GM19035 (cell line): Measurements from ENCODE around the gene ZFP91.

ENCODE experiments used
- ATAC-seq: cut with Tn5 transposase; IDR thresholded peaks from one replicate; pipeline ENCODE4 v1.9.1; 2021; ENCODE audit not compliant: unreplicated experiment

ZFP91 gene

DNA sequence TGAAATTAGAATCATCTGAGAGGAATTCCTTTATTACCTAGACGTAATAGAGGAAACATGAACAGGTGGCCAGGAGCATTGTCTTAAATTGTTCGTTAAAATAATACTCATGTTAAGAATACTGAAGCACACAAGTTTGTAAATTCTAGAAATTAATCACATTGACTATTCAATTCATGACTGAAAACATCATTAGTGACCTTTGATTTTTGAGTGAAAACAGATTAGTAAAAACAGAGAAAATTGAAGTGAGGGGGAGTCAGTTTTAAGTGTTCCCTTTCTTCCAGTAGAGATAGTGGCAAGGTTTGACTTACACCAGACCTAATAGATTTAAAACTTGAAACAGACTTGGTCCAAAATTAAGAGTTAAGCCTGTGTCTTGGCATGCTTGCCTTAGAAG lies 1.4 kb downstream of the ZFP91 start:
- ATAC-seq, result no peak

DNA sequence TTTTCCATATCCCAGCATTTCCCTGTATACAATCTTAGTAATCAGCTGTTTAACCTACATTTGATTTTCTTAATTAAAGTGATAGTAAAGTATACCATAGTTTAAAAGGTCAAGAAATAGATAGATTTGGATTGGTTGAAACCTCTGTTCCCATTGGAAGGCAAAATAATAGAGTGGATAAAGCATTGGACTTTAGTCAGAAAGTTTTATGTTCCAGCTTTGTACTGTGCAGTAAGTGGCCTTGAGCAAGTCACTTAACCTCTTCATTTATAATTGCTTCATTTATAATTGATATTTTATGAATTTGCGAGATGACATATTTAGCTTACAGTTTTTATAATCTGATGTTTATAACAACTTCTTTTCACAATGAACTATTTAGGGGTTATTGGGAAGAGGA lies 3.6 kb downstream of the ZFP91 start:
- ATAC-seq, result no peak

- ATAC-seq, result no peak
These were observed 8.1 kb downstream of the ZFP91 start for GRCh38 chr11:58586998-58587397.

GRCh38 chr11:58591659-58592058 lies 12.8 kb downstream of the ZFP91 start:
- no peak for ATAC-seq

DNA sequence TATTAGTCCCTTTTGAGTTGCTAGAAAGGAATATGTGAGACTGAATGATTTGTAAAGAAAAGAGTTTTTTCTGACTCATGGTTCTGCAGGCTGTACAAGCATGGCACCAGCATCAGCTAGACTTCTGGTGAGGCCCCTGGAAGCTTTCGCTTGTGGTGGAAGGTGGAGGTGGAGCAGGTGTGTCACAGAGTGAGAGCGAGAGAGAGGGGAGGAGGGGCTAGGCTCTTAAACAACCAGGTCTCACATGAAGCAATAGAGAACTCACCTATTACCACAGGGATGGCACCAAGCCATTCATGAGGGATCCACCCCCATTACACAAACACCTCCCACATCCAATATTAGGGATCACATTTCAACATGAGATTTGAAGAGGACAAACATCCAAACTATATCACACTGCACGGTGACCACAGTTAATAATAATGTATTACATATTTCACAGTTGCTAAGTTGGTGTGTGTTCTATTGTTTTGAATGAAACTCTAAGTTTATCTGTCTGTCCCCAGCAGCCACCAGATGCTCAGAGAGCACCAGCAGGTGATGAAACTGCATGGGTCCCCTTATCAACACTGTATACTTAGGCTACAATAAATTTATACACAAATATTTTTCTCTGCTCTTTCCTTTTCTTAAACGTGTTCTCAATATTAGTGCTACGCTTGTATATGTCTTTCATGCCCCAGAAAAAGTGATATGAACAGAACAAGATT lies 14.1 kb downstream of the ZFP91 start:
- ATAC-seq, result no peak

- ATAC-seq, result no peak
These were observed 16.0 kb downstream of the ZFP91 start for GRCh38 chr11:58594826-58595225.

DNA sequence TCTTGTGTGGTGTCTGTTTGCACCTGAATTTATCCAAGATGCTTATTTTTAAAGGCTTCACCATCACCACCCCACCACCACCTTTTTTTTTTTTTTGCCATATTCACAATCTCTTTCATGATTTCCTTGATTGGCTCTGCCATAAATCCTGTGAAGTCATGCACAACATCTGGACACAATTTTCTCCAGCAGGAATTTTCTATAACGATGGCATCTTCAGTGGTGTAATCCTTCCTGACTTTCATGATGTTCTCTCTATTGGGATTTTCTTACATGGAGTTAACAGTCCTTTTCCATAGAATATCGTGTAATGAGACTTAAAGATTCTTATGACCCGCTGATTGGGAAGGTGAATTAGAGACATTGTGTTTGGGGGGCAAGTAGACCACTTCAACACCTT lies 17.8 kb downstream of the ZFP91 start:
- no peak for ATAC-seq

DNA sequence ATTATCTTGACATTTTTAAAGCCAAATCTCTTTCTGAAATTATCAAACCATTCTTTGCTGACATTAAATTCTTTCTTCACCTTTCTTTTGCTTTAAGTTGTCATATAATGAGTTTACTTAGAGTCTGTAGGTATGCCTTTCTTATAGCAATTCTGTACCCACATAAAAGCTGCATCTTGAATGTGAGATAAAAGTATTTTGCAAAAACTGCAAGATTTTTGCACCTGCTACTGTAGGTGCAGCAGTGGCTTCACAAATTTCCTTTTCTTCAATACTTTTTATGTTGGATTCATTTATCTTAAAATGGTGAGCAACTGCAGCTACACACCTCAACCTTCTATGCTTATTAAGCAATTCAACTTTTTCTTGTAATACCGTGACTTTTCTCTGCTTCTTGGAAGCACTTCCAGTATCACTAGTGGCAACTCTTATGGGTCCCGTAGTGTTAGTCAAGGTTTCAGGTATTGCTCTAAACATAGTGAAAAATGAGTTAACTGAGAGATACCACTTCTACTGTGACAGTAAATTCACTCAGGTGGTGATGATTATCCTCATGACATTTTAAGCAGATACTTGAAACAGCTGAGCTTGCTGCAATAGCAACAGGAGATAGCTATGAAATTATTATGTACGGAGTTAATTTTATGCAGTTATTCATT lies 18.8 kb downstream of the ZFP91 start:
- ATAC-seq, result no peak

DNA sequence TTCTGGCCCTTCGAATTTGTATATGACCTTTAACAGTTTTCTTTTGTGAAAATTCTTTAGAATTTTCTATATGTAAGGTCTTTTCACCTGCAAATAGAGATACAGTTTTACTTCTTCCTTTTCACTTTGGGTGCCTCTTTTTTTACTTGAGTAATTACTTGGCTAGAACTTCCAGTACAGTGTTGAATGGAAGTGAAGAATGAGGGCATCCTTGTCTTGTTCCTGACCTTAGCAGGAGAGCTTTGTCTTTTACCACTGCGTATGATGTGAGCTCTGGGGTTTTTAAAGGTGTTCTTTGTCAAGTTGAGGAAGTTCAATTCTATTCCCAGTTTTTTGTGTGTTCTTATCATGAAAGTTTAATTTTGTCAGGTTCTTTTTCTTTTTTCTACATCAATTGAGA lies 21.6 kb downstream of the ZFP91 start:
- ATAC-seq, result no peak

GRCh38 chr11:58606930-58607714 lies 28.3 kb downstream of the ZFP91 start:
- no peak for ATAC-seq

DNA sequence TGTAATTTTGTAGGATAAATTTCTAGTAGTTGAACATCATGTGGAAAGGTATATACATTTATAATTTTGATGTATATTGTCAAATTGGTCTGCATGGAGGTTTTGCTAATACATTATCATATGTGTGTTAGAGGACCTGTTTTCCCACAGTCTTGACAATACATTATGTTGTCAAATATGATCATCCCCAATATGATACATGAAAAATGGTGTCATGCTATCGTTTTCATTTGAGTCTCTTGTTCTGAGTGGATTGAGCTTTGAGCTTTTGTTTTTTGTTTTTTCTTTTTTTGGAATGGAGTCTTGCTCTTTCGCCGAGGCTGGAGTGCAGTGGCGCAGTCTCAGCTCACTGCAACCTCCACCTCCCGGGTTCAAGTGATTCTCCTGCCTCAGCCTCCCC lies 29.5 kb downstream of the ZFP91 start:
- no peak for ATAC-seq

- ATAC-seq, result no peak
These were observed 30.9 kb downstream of the ZFP91 start for GRCh38 chr11:58609723-58610122.

- no peak for ATAC-seq
These were observed 34.4 kb downstream of the ZFP91 start for GRCh38 chr11:58613228-58613627.

GRCh38 chr11:58615559-58615958 lies 36.7 kb downstream of the ZFP91 start:
- ATAC-seq, result no peak

- no peak for ATAC-seq
These were observed 37.7 kb downstream of the ZFP91 start for GRCh38 chr11:58616594-58616993.

- ATAC-seq, result no peak
These were observed 39.2 kb downstream of the ZFP91 start for GRCh38 chr11:58617976-58618557.

GRCh38 chr11:58621586-58622262 lies 42.9 kb downstream of the ZFP91 start:
- ATAC-seq, result no peak

- ATAC-seq, result no peak
These were observed 43.5 kb downstream of the ZFP91 start, which contains the start of gene CNTF for GRCh38 chr11:58622344-58622743. CNTF (plus strand) TSS chr11:58622665; CDS start chr11:58622753, 88 bp downstream.

GRCh38 chr11:58625086-58625485 lies 46.2 kb downstream of the ZFP91 start:
- no peak for ATAC-seq

- ATAC-seq, result no peak
These were observed 47.1 kb downstream of the ZFP91 start for GRCh38 chr11:58625826-58626460.
